GM18498 (cell line): ENCODE measurements around the gene SPAG8.

Experiments used
- ATAC-seq: cut with Tn5 transposase; IDR thresholded peaks from one replicate; pipeline ENCODE4 v1.9.1; 2021; ENCODE audit warnings: mild to moderate bottlenecking, moderate library complexity; ENCODE audit not compliant: unreplicated experiment

Gene SPAG8

GRCh38 chr9:35811381-35812024 is 559 bp downstream of the SPAG8 start:
- ATAC-seq = no peak

- ATAC-seq = no peak
Measured at GRCh38 chr9:35810122-35810521, 1.9 kb downstream of the SPAG8 start.

- ATAC-seq = no peak
Measured at GRCh38 chr9:35808433-35808832, 3.6 kb downstream of the SPAG8 start.

- ATAC-seq = no peak
Measured at GRCh38 chr9:35806101-35806500, 6.0 kb downstream of the SPAG8 start.

GRCh38 chr9:35801328-35802128 is 10.5 kb downstream of the SPAG8 start:
- no peak for ATAC-seq

- no peak for ATAC-seq
Measured at GRCh38 chr9:35800530-35800929, 11.5 kb downstream of the SPAG8 start.

- no peak for ATAC-seq
Measured at GRCh38 chr9:35798658-35799374, 13.2 kb downstream of the SPAG8 start.

- no peak for ATAC-seq
Measured at GRCh38 chr9:35797311-35798109, 14.6 kb downstream of the SPAG8 start.

GRCh38 chr9:35795695-35796094 is 16.4 kb downstream of the SPAG8 start:
- no peak for ATAC-seq

- ATAC-seq = no peak
Measured at GRCh38 chr9:35793461-35793860, 18.6 kb downstream of the SPAG8 start.

- no peak for ATAC-seq
Measured at GRCh38 chr9:35792826-35793225, 19.2 kb downstream of the SPAG8 start.

- no peak for ATAC-seq
Measured at GRCh38 chr9:35792024-35792813, 19.8 kb downstream of the SPAG8 start.

- ATAC-seq = no peak
Measured at GRCh38 chr9:35791297-35791921, 20.7 kb downstream of the SPAG8 start, which contains the start of gene NPR2. Gene NPR2 (plus strand): TSS chr9:35791591. CDS start chr9:35792409, 818 bp downstream.

- no peak for ATAC-seq
Measured at GRCh38 chr9:35790385-35791296, 21.4 kb downstream of the SPAG8 start.

GRCh38 chr9:35790025-35790384 is 22.1 kb downstream of the SPAG8 start:
- ATAC-seq = no peak

GRCh38 chr9:35789541-35789940 is 22.5 kb downstream of the SPAG8 start:
- no peak for ATAC-seq

GRCh38 chr9:35783418-35783817 is 28.6 kb downstream of the SPAG8 start:
- no peak for ATAC-seq

GRCh38 chr9:35781066-35781465 is 31.0 kb downstream of the SPAG8 start:
- ATAC-seq = no peak

- ATAC-seq = no peak
Measured at GRCh38 chr9:35778496-35778895, 33.6 kb downstream of the SPAG8 start.
